ENCODE results near the gene KASH5.

The KASH5 gene

DNA sequence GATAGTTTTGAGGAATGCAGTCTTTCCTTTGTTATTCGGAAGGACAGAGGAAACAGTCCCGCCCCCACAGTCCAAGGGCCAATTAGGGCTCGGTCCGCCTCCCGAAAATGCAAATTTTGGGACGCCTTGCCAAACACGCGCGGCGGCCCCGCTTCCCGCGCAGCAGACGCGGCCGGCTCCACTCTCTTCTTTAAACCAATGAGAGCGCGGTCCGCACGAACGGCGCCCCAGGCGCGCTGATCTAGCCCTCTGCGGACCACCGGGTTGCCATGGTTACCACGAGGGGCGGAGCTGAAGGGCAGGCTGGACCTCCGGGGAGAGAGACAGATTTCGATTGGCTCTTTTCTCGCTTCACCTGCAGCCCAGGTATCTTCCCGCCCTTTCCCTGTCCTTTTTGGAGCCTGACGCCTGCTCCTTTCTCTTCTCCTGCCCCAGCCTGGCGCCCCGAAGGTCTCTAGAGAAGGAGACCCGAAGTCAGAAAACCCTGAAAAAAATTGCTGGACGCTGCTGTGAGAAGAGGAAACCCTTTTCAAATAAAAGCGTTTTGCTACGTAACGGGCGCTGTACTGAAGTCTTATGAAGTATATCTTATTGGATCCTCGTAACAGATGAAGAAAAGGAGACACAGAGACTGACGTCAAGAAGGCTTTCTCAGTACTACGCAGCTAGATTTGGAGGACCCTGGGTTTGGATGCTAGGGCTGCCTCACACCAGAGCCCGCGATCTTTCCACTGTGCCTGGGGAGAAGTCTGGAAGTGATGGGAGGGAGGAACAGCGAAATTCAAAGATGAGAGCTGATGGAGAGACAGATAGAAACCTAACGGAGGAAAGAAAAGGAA lies 33.2 kb downstream of the KASH5 start:
- DNase-seq (ENCODE audit: low read depth in 2 of 2, low spot score in 1 of 2), result no peak

DNA sequence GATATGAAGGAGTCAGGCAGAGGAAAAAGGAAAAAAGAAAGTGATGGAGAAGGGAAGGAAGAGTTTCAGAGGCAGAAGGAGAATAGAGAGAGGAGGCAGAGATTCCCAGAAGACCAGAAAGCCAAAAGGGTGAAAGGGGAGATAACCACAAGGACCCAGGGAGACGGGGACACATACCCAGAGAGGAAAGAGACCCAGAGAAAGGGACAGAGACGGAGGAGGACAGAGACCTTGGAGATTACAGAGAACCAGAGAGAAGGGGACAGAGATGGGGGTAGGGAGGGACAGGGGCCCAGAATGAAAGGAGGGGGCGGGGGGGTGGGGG lies 33.8 kb downstream of the KASH5 start:
- DNase-seq (ENCODE audit: low read depth in 2 of 2, low spot score in 1 of 2), result no peak

DNA sequence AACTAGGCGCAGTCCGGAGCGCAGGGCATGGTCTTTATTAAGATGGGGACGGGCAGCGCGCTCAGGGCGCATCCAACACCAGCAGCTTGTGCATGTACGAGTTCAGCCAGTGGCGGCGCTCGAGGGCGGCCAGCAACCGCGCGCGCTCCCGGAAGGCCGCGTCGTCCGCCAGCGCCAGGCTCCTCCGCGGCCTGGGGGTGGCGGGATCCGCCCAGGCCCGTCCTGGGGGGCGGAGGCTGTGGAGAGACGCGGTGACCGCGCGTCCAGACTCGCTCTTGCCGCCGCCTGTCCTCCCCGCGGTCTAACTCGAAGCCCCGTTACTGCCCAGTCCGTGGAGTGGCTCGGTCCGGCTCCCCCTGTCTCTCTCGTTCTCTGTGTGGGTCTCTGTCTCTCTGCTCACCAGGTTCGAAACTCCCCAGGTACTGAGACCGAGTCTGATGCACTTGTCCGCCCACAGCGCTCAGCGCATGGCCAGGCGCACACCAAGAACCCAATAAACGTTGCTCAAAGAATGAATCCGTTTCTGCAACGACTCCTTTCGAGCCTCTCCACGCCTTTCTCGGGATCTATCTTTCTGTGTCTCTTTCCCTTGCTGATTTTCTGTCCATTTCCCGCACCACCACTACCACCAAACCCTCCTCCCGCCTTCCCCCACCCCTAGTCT lies 34.5 kb downstream of the KASH5 start:
- DNase-seq (ENCODE audit: low read depth in 2 of 2, low spot score in 1 of 2), result no peak

DNA sequence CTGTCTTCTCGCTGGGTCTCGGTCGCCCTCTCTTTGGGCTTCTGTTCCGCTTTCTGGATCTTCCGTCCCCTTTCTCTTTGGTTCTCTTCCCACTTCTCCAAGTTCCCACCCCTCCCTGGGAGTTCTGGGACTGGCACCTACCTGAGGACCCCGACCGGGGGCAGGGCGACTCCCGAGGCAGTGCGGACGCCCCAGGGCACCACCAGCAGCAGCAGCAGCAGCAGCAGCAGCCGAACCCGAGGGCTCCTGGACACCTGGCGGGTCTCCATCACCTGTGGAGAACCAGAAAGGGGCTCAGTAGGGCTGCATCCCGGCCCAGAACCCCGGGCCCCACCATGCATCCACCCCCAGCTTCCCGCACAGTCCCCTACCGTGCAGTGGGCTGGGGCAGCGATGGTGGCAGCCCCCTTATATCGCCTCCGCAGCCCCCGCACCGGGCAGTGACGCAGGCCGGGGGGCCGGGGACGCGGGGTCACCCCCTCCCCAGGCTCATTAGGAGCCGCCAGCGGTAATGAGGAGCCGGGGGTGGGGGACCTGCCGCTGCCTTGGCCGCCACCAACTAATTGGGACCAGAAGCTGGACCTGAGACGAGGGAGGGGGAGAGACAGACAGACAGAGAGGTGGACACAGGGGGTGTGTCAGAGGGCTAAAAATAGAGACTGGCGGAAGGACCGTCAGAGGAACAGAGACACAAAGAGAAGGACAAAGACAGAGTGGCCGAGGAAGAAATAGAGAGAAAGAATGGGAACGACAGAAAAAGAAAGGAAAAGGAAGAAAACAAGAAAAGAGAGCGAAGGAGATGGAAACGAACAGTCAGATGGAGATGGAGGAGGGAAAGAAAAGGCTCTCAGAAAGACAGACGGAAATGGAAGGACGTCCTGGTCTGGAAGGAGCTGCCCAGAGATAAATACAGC lies 35.3 kb downstream of the KASH5 start, which contains the start of gene PTH2:
TSS of gene PTH2 (minus strand) at position 371 of the 914 bp plus-strand sequence. CDS start at position 269, 102 bp downstream.
- DNase-seq (ENCODE audit: low read depth in 2 of 2, low spot score in 1 of 2), result no peak

DNA sequence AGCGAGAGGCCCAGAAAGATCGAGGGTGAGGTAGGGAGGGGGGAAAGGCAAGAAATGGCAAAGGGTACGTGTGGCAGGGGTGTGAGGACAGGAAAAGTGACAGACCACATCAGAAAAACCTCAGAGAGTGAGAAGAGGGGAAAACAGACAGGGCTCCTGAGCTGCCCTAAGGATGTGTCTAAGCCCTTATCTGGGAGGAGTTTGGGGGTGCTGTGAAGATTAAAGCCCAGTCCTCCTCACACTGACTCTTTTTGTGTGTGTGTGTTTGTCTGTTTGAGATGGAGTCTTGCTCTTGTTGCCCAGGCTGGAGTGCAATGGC lies 35.9 kb downstream of the KASH5 start:
- no peak for DNase-seq (ENCODE audit: low read depth in 2 of 2, low spot score in 1 of 2)

DNA sequence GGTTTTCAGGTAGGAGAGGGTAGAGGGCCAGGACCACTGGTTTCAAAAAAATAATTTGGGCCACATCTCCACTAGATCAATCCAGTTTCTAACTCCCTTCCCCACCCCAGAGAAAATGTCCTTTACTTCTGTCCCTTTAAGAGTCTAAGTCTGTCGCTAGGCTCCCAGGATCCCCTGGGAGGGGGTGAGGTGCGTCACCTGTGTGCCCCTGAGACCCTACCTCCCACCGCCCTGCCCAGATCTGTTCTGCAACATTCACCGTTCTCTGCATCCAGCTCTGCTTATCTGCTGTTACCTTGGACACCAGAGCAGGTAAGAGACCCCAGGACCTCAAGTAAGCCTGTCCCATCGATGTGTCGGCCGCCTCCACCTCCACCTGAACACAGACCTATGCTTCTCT lies 37.1 kb downstream of the KASH5 start, which contains the start of gene GFY:
TSS of gene GFY (plus strand) at position 211 of the 400 bp plus-strand sequence. CDS start 1,043 bp downstream, outside the sequence.
- no peak for DNase-seq (ENCODE audit: low read depth in 2 of 2, low spot score in 1 of 2)

DNA sequence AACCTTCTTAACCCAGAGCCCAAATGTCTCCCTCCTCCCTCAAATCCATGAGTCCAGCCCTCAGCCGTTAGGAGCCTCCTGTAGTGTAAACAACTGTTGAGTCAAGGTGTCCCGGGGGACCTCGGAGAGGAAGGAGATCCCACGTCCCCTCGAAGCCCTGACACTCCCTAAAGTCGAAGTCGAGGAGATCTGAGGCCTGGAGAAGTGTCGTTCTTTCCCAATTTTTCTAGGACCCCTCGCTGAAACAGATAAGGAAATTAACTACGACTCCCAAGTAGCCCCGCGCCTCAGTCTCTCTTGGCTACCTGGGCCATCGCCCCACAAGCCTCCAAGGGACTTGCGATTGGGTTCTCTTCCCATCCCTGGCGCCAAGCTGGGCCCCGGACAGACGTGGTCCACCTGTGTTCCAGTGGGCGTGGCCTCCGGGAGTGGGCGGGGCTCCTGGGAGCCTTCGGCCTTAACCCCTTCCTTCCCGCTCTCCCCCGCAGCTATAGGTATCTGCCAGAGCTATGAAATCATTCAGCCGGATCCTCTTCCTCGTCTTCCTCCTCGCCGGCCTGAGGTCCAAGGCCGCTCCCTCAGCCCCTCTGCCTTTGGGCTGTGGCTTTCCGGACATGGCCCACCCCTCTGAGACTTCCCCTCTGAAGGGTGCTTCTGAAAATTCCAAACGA lies 38.0 kb downstream of the KASH5 start:
- DNase-seq (ENCODE audit: low read depth in 2 of 2, low spot score in 1 of 2), result no peak

DNA sequence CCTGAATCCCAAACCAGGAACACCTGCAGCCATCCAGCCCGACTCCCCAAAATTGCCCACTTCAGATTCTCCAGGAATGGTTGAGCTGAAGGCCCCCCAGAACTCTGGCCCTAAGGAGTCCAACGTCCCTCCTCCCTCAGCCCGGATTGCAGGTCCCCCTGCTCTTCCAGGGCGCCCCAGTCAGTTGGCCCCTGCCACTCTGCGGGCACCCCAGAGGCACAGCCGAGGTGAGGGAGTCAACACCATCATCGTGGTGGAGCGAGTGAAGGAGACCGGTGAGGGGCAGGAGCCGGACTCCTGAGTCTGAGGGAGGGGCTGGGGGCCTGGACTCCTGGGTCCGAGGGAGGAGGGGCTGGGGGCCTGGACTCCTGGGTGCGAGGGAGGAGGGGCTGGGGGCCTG lies 39.3 kb downstream of the KASH5 start:
- no peak for DNase-seq (ENCODE audit: low read depth in 2 of 2, low spot score in 1 of 2)

DNA sequence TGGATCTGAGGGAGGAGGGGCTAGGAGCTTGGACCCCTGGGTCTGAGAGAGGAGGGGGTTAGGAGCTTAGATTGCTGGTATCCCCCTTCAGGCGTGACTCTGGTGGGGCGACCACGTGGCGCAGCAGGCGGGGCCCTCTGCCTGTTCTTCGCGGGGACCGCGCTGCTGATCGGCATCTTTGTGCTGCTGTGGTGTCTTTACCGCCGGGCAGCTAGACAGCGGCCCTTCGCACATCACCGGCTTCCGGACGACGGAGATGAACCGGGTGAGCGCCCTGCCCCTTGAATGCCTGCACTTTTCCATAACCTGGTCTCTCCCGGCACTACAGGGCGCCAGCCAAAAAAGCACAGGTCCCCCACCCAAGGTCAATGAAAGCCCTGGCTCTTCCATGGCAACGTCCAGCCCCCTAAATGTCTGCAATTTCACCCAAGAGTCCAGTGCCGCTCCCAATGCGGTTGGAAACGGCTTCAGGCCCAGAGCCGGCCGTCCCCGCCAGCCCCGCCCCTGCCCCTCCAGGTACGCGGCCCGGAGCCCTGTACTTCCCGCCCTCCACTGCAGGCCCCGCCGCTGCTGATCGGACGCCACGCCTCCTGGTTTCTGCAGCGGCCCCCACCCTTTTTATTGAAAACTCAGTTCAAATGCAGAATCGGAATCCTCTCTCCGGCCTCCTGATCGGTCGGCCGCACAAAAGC lies 40.0 kb downstream of the KASH5 start:
- no peak for DNase-seq (ENCODE audit: low read depth in 2 of 2, low spot score in 1 of 2)

DNA sequence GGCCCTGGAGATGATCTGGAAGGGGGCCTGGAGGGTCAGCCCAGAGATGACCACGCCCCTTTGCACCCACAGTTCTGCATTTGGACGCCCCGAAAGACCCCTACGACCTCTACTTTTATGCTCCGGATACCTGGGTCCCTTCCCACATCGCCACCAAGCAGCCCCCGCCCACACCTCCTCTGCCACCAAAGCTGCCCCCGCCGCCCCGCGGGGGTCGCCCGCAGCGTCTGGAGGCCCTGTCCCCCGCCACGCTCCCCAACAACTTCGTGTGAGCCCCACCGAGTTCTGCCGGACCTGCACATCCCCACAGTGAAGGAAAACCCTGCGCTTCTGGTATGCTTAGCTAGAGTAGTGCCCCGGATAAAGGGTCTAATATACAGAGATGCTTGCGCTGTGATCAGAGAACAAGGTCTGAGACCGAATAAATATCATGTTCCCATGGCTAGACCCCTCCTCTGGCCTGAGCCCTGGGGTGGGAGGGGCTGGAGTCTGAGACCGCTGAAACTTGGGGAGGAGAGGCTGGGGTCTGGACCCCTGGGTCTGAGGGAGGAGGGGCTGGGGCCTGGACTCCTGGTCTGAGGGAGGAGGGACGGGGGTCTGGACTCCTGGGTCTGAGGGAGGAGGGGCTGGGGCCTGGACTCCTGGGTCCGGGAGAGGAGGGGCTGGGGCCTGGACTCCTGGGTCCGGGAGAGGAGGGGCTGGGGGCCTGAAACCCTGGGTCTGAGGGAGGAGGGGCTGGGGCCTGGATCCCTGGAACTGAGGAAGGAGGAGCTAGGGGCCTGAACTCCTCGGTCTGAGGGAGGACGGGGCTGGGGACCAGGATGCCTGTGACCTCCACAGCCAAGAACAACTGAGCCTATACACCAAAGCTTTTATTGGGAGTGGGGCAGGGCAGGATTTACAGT lies 40.8 kb downstream of the KASH5 start:
- no peak for DNase-seq (ENCODE audit: low read depth in 2 of 2, low spot score in 1 of 2)

DNA sequence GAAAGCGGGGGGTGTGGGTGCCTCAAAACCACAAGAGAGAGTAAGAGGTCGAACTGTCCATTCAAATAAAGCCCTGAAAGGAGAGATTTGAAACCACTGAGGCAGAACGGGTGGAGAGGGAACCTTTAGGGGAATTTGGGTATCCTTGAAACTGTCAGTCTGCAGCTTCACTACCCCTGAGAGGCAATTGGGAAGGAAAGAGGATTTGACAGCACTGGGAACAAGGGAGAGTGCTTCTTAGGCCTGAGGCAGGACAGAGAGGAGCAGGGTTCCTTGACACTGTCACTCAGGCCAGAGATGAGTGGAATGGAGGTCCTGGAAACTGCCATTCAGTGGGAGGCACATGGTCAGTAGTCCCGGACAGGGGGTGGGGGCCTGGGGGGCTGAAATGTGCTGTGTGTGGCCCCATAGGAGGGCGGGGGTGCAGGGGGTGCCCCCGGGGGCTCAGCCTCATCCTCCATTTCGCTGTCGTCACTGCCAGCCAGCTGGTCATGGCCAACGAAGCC lies 42.2 kb downstream of the KASH5 start:
- DNase-seq (ENCODE audit: low read depth in 2 of 2, low spot score in 1 of 2), result no peak

DNA sequence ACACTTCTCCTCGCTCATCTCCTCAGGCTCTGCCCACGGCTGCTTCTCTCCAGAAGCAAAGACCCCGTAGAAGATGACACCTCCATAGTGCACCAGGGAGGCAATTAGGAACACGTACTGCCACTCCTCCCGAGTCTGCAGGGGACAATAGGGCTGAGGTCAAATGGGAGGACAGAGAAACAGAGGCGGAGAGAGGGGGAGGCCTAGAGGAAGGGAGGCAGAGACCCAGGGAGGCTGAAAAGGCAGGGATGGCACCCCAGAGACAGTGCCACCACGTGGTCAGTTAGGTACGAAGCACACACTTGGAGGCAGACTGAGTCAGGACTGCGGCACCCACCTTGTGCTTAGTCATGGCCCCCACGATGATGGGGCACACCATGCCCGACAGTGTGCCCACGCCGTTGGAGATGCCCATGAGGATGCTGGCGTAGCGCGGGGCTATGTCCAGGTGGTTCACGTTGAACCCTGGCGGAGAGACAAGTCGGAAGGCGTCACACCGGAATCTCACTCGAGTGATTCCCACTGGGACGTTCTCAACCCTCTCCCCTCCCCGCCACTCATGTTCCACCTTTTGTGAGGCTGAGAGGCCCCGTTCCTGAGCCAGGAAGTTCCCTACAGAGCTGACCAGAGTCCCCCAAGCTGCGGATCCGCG lies 42.8 kb downstream of the KASH5 start:
- no peak for DNase-seq (ENCODE audit: low read depth in 2 of 2, low spot score in 1 of 2)

DNA sequence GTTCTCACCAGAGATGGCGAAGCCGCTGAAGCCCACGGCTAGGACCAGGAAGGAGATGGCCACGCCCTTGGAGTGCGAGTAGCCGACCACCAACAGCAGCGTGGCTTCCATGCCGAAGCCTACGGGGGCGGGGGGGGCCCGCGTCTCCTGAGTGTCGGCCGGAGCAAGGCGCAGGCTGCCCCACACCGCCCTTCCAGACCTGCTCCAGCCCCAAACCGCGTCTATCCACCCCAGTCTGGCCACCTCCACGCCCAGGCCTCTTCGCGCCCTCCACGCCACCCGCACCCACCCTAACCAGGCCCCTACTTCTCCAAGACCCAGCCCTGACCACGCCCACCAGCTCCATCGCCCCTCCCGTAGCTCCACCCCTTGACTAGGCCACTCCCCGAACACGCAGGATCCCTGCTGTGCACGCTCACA lies 43.3 kb downstream of the KASH5 start:
- DNase-seq (ENCODE audit: low read depth in 2 of 2, low spot score in 1 of 2), result no peak

DNA sequence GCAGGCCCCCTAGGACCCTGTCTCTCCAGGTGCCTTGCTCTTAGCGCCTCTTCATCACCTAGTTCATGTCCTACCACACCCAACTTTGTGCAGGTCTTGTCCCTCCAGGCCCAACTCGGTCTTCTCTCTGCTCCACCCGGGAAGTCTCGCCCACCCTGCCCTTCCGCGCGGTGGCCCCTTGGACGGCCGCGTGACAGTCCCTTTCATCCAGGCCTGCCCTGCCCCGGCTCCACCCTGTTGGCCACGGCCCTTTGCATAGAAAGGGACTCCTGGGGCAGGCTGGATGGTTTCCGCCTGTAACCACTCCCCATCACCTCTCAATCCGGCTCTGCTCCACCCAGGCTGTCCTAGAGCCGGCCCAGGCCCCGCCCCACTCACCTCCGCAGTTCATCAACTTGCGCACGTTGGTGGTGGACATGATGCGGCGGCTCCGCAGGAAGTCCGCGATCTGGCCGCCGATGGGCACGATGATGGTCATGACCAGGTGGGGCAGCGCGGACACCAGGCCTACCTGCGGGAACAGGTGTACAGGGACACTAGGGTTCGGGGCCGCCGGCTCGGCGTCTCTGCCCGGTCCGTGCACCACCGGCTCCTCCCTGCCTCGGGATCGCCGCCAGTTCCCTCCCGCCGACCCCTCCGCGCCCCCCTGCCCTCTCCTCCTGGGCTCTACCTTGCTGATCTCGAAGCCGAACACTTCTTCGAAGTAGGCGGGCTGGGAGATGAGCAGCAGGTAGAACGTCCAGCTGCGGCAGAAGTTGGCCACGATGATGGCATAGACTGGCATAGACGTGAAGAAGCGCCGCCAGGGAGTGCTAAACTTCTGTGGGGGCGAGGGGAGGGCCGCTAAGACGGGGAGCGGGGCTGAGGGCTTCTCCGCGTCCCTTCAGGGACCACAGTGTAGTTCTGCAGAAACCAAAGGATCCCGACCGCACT lies 44.4 kb downstream of the KASH5 start:
- DNase-seq (ENCODE audit: low read depth in 2 of 2, low spot score in 1 of 2), result no peak

DNA sequence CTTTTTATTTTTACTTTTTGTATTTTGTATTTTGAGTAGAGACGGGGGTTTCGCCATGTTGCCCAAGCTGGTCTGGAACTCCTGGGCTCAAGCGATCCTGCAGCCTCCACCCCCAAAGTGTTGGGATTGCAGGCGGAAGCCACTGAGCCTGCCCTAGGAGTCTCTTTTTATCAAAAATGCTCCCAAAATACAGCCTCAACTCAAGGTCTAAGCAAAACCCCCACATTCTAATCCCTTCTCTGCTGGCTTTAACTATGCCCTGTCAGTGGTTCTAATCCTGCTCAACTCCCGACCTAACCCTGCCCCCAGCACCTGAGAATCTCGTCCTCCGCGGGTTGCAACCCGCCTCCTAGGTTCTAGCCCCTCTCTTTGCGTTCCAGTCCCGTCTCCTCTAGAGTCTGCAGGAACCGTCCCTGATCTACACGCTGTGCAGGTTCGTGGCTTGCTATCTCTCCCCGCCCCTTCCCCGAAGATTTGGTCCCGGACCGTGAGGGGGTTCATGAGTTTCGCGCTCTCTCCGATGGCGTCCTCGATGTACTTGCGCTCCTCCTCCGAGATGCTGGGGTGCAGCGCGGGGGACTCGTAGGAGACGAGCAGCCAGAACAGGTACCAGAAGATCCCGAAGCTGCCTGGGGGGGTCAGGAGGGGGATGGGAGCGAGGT lies 45.3 kb downstream of the KASH5 start:
- DNase-seq (ENCODE audit: low read depth in 2 of 2, low spot score in 1 of 2), result no peak

DNA sequence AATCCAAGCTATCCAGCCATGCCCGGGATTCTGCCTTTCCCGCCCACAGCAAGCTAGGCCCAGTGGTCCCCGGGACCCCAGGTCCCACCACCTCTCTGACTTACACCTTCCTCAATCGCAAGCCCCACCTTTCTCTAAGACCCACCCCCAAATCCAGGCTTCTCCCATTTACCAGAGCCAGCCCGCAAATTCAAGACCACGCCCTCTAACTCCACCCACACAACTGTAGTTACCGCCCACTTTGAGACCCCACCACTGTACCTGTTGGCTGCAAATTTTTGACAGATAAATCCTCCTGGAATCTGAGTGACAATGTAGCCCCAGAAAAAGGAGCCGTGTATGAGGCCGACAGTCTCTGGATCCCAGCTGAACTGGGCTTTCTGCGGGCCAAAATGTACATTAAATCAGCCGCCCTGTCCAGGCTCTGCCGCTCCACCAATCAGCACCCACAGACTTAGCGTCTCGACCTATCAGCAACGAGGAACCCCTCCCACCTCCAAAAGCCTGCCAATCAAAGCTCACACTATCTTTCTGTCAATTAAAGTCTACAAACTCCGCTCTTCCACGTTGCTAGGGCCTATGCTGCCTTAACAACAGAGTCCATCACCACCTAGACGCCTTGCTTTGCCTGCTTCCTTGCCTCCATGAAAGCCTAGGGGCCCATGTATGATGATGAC lies 47.0 kb downstream of the KASH5 start:
- DNase-seq (ENCODE audit: low read depth in 2 of 2, low spot score in 1 of 2), result no peak

DNA sequence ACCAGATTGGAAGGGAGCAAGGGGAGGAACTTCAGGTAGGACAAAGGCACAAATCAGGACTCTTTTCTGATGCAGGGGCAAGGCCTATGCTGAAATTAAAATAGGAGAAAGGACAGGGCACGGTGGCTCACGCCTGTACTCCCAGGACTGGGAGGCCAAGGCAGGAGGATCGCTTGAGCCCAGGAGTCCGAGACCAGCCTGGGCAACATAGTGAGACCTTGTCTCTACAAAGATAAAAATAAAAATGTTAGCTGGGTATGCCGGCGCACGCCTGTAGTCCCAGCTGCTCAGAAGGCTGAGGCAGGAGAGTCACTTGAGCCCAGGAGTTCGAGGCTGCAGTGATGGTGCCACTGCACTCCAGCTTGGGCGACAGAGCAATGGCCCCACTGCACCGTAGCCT lies 47.6 kb downstream of the KASH5 start:
- DNase-seq (ENCODE audit: low read depth in 2 of 2, low spot score in 1 of 2), result no peak
